ENCODE data around the gene MT1E. TPM values are rescaled to one million over a fixed set of nuclear protein-coding genes. Genes with fewer than 3 reads are reported as not detected.
A peak's percentile ranks its signal among the peaks of the same experiment; 100 is the strongest.

Gene MT1E
- total RNA-seq, 1 experiment from 2014 or later: 25.9 TPM

- Histone ChIP-seq H3K18ac (ENCODE audit: insufficient read length, low read depth, low read length) (no peak overlapping the region), H4K5ac (ENCODE audit: insufficient read length, low read depth, low read length) (no peak overlapping the region), H3K4me2 (ENCODE audit: insufficient read depth, insufficient read length, low read length) (peak overlapping the region; percentile 43), H3K56ac (ENCODE audit: insufficient read length, low read depth, low read length) (no peak overlapping the region), H3K23ac (ENCODE audit: insufficient read length, low read depth, low read length) (no peak overlapping the region), H2BK15ac (ENCODE audit: low read depth, low read length) (no peak overlapping the region), H2BK120ac (ENCODE audit: low read depth, low read length, poor library complexity, severe bottlenecking) (no peak overlapping the region), H2BK12ac (ENCODE audit: insufficient read length, low read depth, low read length) (no peak overlapping the region), H4K20me1 (ENCODE audit: control insufficient read depth, insufficient read depth, insufficient read length) (no peaks in the 10 kb centered on the region), H4K91ac (ENCODE audit: insufficient read length, low read depth, low read length) (no peak overlapping the region), H2BK20ac (ENCODE audit: low read depth, low read length, poor library complexity, severe bottlenecking) (no peak overlapping the region), H2AFZ (ENCODE audit: low read length) (no peak overlapping the region), H2BK5ac (ENCODE audit: insufficient read length, low read length) (no peak overlapping the region), H3K23me2 (ENCODE audit: insufficient read length, low read depth, low read length, poor library complexity, severe bottlenecking) (no peaks in the 10 kb centered on the region), H3K79me2 (ENCODE audit: insufficient read depth, low read length) (no peaks in the 10 kb centered on the region), H3K14ac (ENCODE audit: insufficient read depth, low read length) (no peak overlapping the region), H3K27ac (ENCODE audit: insufficient read length, low read depth, low read length) (no peak overlapping the region), H3K4me1 (ENCODE audit: insufficient read depth, low read length) (no peaks in the 10 kb centered on the region), H3K79me1 (ENCODE audit: insufficient read depth, low read depth, low read length, poor library complexity, severe bottlenecking) (no peaks in the 10 kb centered on the region), H4K8ac (replicated peaks; ENCODE audit: insufficient read length, low read depth, low read length) (no peak overlapping the region), H2AK5ac (ENCODE audit: insufficient read length, low read length) (no peak overlapping the region), H3T11ph (ENCODE audit: low read length) (no peak overlapping the region), H3K9ac (ENCODE audit: extremely low read depth, insufficient read length, low read length) (no peak overlapping the region), H3K4ac (ENCODE audit: low read depth, low read length) (no peak overlapping the region), H3K9me3 (ENCODE audit: control insufficient read depth, low read depth, low read length) (no peaks in the 10 kb centered on the region), H3K27me3 (ENCODE audit: insufficient read depth, low read length) (peaks cover 75% of the 10 kb centered on the region)
- TF ChIP-seq, protein P1, sequence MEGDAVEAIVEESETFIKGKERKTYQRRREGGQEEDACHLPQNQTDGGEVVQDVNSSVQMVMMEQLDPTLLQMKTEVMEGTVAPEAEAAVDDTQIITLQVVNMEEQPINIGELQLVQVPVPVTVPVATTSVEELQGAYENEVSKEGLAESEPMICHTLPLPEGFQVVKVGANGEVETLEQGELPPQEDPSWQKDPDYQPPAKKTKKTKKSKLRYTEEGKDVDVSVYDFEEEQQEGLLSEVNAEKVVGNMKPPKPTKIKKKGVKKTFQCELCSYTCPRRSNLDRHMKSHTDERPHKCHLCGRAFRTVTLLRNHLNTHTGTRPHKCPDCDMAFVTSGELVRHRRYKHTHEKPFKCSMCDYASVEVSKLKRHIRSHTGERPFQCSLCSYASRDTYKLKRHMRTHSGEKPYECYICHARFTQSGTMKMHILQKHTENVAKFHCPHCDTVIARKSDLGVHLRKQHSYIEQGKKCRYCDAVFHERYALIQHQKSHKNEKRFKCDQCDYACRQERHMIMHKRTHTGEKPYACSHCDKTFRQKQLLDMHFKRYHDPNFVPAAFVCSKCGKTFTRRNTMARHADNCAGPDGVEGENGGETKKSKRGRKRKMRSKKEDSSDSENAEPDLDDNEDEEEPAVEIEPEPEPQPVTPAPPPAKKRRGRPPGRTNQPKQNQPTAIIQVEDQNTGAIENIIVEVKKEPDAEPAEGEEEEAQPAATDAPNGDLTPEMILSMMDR (conservative IDR thresholded peaks at IDR 0.05): no peak
- WGBS (ENCODE audit: extremely low coverage, insufficient read length, low lambda C conversion rate): no CpG with 5 or more reads among the region's 5 CpGs
- DNase-seq: no peak
- H3K27ac Mint-ChIP-seq: no peak overlapping the region; a peak in 1 of 7 replicates
- no peaks in the 10 kb centered on the region; a peak in 1 of 5 replicates for H3K9me3 Mint-ChIP-seq
- peak overlapping the region; percentile 54 to 76 for H3K4me3 Mint-ChIP-seq
- H3K4me1 Mint-ChIP-seq: peaks cover 16 to 29% of the 10 kb centered on the region in 2 experiments
- H3K36me3 Mint-ChIP-seq (ENCODE audit: insufficient read depth in 1 of 3, low read depth in 3 of 3): no peaks in the 10 kb centered on the region
- H3K27me3 Mint-ChIP-seq (ENCODE audit: low read depth): peaks cover 99% of the 10 kb centered on the region
Measured at GRCh38 chr16:56643833-56644232, 18.3 kb downstream of the MT1E start.

Measured in H9 (cell line).